ENCODE data around the gene TDP1. TPM values are rescaled to one million over a fixed set of nuclear protein-coding genes. Genes with fewer than 3 reads are reported as not detected.

The TDP1 gene
- total RNA-seq, 4 donors from 2014 or later: 13.0 to 15.1 (median 13.8) TPM

DNA sequence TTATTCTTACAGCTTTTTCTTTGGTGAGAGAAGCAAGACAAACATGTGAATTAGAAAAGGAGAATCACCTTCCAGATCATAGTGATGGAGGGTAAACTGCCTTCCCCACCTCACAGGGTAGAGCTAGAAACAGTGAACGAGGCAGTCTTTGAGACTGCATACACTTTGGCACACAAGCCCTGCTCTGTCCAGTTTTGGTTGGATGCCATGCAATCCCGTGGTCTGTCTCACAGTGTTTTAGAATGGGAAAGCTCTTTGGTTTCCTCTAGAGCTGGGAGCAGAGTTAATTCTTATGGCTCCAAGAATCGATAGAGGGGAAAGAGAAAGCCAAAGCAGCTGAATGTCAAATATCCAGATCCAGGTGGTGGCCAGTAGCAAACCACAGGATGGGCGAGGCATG lies 21.9 kb downstream of the TDP1 start:
- TF ChIP-seq, protein P1, sequence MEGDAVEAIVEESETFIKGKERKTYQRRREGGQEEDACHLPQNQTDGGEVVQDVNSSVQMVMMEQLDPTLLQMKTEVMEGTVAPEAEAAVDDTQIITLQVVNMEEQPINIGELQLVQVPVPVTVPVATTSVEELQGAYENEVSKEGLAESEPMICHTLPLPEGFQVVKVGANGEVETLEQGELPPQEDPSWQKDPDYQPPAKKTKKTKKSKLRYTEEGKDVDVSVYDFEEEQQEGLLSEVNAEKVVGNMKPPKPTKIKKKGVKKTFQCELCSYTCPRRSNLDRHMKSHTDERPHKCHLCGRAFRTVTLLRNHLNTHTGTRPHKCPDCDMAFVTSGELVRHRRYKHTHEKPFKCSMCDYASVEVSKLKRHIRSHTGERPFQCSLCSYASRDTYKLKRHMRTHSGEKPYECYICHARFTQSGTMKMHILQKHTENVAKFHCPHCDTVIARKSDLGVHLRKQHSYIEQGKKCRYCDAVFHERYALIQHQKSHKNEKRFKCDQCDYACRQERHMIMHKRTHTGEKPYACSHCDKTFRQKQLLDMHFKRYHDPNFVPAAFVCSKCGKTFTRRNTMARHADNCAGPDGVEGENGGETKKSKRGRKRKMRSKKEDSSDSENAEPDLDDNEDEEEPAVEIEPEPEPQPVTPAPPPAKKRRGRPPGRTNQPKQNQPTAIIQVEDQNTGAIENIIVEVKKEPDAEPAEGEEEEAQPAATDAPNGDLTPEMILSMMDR (IDR thresholded peaks at IDR 0.05; ENCODE audit: low read depth): no peak

DNA sequence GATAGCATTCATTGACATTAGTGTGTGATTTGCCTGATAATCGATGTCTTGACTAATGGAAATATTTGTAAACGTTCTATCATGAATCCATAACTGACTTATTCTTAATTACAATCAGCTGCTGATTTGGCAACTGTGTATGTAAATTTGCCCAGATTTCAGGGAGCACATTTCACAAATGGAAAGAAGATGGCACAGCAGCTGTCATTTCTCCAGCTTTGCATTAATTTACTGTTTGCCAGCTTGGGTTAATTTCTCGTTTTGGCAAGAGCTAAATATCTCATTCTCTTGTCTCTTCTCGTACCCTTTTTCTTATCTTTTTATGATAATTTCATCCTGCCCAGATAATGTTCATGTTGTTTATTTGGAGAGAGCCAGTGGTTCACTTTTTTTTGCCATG lies 22.9 kb downstream of the TDP1 start:
- TF ChIP-seq, protein P1 (IDR thresholded peaks at IDR 0.05; ENCODE audit: low read depth): no peak

DNA sequence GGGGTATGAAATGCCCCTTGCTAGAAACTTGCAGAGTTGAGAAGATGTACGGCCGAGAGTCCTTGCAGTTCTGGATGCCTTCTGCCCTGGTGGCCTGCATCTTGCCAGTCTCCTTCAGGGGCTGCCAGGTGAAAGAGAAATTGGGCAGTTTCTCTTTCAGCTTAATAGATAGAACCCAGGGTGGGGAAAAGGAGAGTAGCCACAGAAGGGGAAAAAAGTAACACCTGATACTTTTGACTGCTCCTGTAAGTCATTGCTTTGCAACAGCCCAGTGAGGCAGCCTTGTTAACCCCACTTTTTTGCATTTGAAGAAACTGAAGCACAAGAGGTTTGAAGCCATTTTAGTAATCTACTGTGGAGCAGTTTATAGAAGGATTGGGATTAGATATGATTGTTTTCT lies 27.6 kb downstream of the TDP1 start:
- TF ChIP-seq, protein P1 (IDR thresholded peaks at IDR 0.05; ENCODE audit: low read depth): no peak

DNA sequence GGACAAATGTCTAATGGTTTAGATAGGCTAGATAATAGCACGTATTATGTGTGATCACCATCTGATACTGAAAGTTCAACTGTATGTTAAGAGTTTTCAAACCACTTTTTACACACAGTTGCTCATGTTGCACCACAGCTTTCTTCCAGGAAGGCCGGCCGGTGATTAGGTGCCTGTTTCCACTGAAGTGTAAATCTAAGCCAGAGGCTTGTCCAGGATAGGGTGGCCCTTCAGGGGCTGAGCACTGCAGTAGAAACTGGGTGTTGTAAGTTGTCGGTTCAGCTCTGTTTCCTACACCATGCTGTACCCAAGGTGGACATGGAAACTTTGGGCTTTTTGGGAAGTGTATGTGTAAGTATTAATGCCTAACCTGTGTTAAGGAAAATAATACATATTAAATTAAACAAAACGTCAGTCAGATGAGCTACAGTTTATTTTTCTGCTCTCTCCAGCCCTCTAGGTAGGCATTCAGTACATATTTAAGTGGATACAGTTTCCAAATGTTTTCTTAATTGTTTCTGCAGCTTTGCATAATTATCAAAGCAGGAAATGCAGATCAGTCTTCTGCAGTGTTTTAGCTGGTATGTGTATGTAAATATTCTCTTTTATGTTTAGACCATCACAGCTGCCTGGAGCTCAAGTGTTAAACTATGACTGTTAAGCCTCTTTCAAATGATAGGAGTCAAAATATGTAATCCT lies 30.9 kb downstream of the TDP1 start:
- TF ChIP-seq, protein P1 (IDR thresholded peaks at IDR 0.05; ENCODE audit: low read depth): no peak

DNA sequence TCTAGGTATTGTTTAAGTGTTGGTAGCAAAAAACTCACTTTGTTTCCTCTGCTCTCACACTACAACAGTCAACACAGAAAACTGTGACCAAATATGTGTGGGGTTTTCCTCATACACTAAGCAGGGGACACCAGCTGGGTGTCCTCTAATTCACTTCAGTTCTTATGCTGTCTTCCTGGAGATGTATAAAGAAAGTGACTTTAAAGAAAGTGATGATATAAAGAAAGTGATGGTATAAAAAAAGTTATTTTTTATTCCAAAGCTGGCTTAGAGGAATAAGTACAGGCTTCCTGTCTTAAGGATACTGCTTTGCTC lies 31.4 kb downstream of the TDP1 start:
- TF ChIP-seq, protein P1 (IDR thresholded peaks at IDR 0.05; ENCODE audit: low read depth): no peak

DNA sequence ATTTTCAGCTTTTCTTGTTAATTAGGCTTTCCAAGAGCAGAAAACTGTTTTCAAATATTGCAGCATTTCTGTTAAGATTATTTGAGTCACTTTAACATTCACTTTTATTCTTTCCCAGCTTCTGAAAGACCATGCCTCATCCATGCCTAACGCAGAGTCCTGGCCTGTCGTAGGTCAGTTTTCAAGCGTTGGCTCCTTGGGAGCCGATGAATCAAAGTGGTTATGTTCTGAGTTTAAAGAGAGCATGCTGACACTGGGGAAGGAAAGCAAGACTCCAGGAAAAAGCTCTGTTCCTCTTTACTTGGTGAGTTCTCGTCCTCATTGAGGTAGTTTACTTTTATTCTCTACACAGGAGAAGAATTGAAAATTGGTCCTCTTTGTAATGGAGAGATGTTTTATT lies 33.1 kb downstream of the TDP1 start:
- TF ChIP-seq, protein P1 (IDR thresholded peaks at IDR 0.05; ENCODE audit: low read depth): no peak

DNA sequence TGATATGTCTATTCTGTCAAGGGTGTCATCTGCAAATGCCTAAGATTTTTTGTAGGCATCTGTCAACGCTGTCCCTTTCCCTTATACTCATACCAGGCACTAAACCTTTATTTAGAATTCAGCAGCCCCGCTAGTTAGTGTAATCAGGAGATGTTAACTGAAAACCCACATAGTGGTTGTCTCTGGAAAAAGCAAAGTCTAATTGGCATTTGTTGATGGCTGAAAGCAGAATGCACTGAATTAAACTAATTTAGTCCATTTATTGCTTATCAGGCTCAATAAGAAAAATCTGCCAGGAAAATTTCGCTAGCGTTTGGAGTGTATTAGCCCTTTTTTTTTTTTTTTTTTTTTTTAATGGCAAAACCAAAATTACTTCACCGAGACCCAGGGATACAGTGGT lies 34.5 kb downstream of the TDP1 start:
- TF ChIP-seq, protein P1 (IDR thresholded peaks at IDR 0.05; ENCODE audit: low read depth): no peak
